ENCODE results near the gene RNLS. TPM values are rescaled to one million over a fixed set of nuclear protein-coding genes. Genes with fewer than 3 reads are reported as not detected.
"Not testable (repeated sequence)": the region's sequence is repeated elsewhere in the genome, so short reads cannot be mapped to it uniquely, and the experiment has no call there.

The RNLS gene
- total RNA-seq, 4 donors from 2014 or later = 8.7 to 19.7 (median 12.9) TPM

GRCh38 chr10:88313878-88314277 is 269.2 kb downstream of the RNLS start:
- Histone ChIP-seq H3K4me1 (peaks cover 7 to 20% of the 10 kb centered on the region in 2 donors), H3K4me3 (no peak overlapping the region), H3K27me3 (no peaks in the 10 kb centered on the region), H3K9me3 (no peaks in the 10 kb centered on the region), H3K36me3 (no peaks in the 10 kb centered on the region), H3K27ac (peak overlapping the region; percentile 69)
- intact Hi-C loops (cut with DNase I; ENCODE audit: low total_unique reads) = no loop called here
- no peak for DNase-seq
- TF ChIP-seq, protein P1, sequence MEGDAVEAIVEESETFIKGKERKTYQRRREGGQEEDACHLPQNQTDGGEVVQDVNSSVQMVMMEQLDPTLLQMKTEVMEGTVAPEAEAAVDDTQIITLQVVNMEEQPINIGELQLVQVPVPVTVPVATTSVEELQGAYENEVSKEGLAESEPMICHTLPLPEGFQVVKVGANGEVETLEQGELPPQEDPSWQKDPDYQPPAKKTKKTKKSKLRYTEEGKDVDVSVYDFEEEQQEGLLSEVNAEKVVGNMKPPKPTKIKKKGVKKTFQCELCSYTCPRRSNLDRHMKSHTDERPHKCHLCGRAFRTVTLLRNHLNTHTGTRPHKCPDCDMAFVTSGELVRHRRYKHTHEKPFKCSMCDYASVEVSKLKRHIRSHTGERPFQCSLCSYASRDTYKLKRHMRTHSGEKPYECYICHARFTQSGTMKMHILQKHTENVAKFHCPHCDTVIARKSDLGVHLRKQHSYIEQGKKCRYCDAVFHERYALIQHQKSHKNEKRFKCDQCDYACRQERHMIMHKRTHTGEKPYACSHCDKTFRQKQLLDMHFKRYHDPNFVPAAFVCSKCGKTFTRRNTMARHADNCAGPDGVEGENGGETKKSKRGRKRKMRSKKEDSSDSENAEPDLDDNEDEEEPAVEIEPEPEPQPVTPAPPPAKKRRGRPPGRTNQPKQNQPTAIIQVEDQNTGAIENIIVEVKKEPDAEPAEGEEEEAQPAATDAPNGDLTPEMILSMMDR (IDR thresholded peaks at IDR 0.05) = no peak
- no peak for TF ChIP-seq POLR2A (IDR thresholded peaks at IDR 0.05)

- no peak for DNase-seq
- no peaks in the 10 kb centered on the region for H3K36me3 ChIP-seq
- intact Hi-C loops (cut with DNase I; ENCODE audit: low total_unique reads) = no loop called here
- H3K27me3 ChIP-seq = no peaks in the 10 kb centered on the region
- H3K27ac ChIP-seq = peak overlapping the region; percentile 69
- no peak overlapping the region for H3K4me3 ChIP-seq
- no peaks in the 10 kb centered on the region for H3K9me3 ChIP-seq
- TF ChIP-seq POLR2A (IDR thresholded peaks at IDR 0.05) = no peak
- TF ChIP-seq, protein P1 (IDR thresholded peaks at IDR 0.05) = no peak
- peaks cover 7 to 20% of the 10 kb centered on the region in 2 donors for H3K4me1 ChIP-seq
Observed at GRCh38 chr10:88312855-88313254, 270.3 kb downstream of the RNLS start.

DNA sequence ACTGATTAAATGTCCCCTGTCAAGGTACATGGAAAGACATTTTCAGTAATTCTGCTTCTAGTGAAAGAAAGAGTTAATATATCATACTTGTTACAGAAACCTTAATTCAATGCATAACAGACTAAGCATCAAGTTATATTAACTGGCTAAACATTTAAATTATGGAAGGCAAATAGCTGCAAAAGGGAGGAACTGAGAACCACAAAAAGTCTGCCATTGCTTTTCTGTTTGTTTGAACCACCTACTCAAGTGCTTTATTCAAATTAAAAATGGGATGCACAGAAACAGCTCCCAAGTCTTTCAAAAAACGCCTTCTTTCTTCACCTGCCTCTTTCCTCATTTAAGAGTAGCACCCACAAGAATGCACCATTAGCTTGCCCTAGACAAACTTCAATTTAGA is 271.9 kb downstream of the RNLS start:
- Histone ChIP-seq H3K27ac (no peak overlapping the region), H3K4me3 (no peak overlapping the region), H3K36me3 (no peaks in the 10 kb centered on the region), H3K4me1 (peaks cover 7 to 20% of the 10 kb centered on the region in 2 donors), H3K27me3 (no peaks in the 10 kb centered on the region), H3K9me3 (no peaks in the 10 kb centered on the region)
- TF ChIP-seq, protein P1 (IDR thresholded peaks at IDR 0.05) = no peak
- no peak for TF ChIP-seq POLR2A (IDR thresholded peaks at IDR 0.05)
- DNase-seq = no peak
- intact Hi-C loops (cut with DNase I; ENCODE audit: low total_unique reads) = no loop called here

DNA sequence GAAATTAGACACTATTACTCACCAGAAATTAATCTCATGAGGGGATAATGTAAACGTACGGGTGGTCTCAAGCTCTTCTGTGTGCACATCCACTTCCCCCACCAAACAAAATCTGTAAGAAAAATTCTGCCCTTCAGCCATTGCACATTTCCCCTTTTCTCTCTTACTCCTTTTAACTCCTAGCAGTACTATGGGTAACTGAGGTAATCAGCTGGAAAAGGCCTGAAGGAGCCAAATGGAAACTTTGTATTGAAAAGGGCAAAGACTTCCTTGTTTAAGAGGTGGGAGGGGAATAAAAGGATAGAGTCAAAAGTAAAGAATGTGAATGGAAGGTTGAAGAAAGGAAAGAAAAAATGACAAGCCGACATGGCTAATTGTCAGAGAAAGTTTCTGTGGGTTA is 273.8 kb downstream of the RNLS start:
- Histone ChIP-seq H3K4me1 (peaks cover 7 to 13% of the 10 kb centered on the region in 2 donors), H3K4me3 (no peak overlapping the region), H3K9me3 (no peaks in the 10 kb centered on the region), H3K27ac (no peak overlapping the region), H3K36me3 (no peaks in the 10 kb centered on the region), H3K27me3 (no peaks in the 10 kb centered on the region)
- DNase-seq = no peak
- intact Hi-C loops (cut with DNase I; ENCODE audit: low total_unique reads) = no loop called here
- TF ChIP-seq, protein P1 (IDR thresholded peaks at IDR 0.05) = no peak
- no peak for TF ChIP-seq POLR2A (IDR thresholded peaks at IDR 0.05)

GRCh38 chr10:88308361-88308760 is 274.8 kb downstream of the RNLS start:
- intact Hi-C loops (cut with DNase I; ENCODE audit: low total_unique reads); H3K27me3 ChIP-seq; DNase-seq; H3K27ac ChIP-seq; H3K9me3 ChIP-seq; H3K4me3 ChIP-seq; H3K36me3 ChIP-seq; H3K4me1 ChIP-seq: not testable (repeated sequence)

DNA sequence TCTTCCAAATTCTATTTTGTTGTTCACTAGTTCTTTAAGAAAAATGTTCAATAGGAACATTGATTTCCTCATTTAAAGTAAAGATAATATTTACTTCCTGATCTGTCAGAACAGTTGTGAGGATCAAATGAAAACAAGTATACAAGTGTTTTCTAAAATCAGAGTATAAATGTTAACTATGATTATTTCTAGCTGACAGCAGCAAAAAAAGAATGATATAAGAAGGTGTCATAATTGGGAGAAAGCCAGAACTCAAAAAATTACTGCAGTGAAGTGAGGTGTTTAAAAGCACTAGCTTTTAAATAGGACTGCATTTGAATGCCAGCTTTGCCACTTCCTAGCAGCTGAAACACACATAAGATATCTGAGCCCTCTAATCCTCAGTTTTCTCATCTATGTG is 283.3 kb downstream of the RNLS start:
- Histone ChIP-seq H3K36me3 (no peaks in the 10 kb centered on the region), H3K4me3 (no peak overlapping the region), H3K9me3 (no peaks in the 10 kb centered on the region), H3K27ac (no peak overlapping the region), H3K27me3 (no peaks in the 10 kb centered on the region), H3K4me1 (no peaks in the 10 kb centered on the region)
- DNase-seq = no peak
- intact Hi-C loops (cut with DNase I; ENCODE audit: low total_unique reads) = no loop called here
- TF ChIP-seq POLR2A (IDR thresholded peaks at IDR 0.05) = no peak
- TF ChIP-seq, protein P1 (IDR thresholded peaks at IDR 0.05) = no peak
